Testis (tissue), 2 donors: Measurements from ENCODE around the gene LRRFIP1.

Experiments used
- CTCF ChIP-seq, 3 experiments: fragments of 450-650 bp in 2 of 3; fragments of 200-600 bp in 1 of 3; sonication (generic) in 1 of 3; IDR thresholded peaks; one replicate each; pipeline ENCODE4 v1.5.1; 2016 to 2019; ENCODE audit warnings: antibody characterized with exemption in 3 of 3, mild to moderate bottlenecking in 2 of 3, moderate library complexity in 1 of 3
- POLR2A ChIP-seq: fragments of 450-650 bp; IDR thresholded peaks from one replicate; pipeline ENCODE4 v1.6.1; 2017; ENCODE audit warnings: antibody characterized with exemption, mild to moderate bottlenecking, moderate library complexity

GRCh38 chr2:237737196-237737865 lies 109.9 kb downstream of the LRRFIP1 start:
- TF ChIP-seq CTCF (IDR thresholded peaks at IDR 0.05) = no peak
- TF ChIP-seq POLR2A = no peak
